Measurements from ENCODE around the gene TRIM62. TPM values are rescaled to one million over a fixed set of nuclear protein-coding genes. Genes with fewer than 3 reads are reported as not detected.
A peak's percentile ranks its signal among the peaks of the same experiment; 100 is the strongest.

TRIM62 gene
- total RNA-seq, 1 donor from 2014 or later, result 2.3 TPM

DNA sequence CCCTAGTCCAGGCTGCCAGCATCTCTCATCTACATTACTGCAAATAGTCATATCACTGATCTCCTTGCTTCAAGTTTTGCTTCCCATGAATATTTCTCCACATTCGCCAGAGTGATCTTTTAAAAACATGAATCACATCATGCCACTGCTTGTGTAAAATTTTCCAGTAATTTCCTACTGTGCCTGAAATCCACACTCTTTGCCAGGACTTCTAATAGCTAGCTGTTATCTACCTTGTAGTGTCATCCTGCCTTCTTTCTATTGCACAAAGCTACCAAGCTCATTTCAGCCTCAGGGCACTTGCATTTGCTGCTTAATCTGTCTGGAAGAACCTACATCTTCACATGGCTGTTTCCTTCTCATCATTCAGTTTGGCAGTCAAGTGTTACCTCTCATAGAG is 40.5 kb upstream of the TRIM62 start:
- no peak for DNase-seq

GRCh38 chr1:33221385-33221758 is 39.5 kb upstream of the TRIM62 start:
- no peaks in the 10 kb centered on the region for H3K36me3 ChIP-seq
- H3K4me1 ChIP-seq, result peaks cover 22% of the 10 kb centered on the region
- H3K9me3 ChIP-seq (replicated peaks), result peaks cover 17% of the 10 kb centered on the region
- DNase-seq, result no peak
- intact Hi-C loops (cut with micrococcal nuclease), result loop anchor here (10.0 kb wide), 1 partner anchor 53 kb away; no protein-coding TSS in a partner anchor
- H3K4me3 ChIP-seq, result no peak overlapping the region
- no peak for TF ChIP-seq CTCF (IDR thresholded peaks at IDR 0.05; ENCODE audit: borderline replicate concordance)
- no peaks in the 10 kb centered on the region for H3K27me3 ChIP-seq (ENCODE audit: low read depth)
- H3K27ac ChIP-seq (replicated peaks), result no peak overlapping the region

More for the DNA sequence above, 40.5 kb upstream of the TRIM62 start:
- Histone ChIP-seq H3K4me3 (no peak overlapping the region), H3K27me3 (ENCODE audit: low read depth) (no peaks in the 10 kb centered on the region), H3K36me3 (no peaks in the 10 kb centered on the region), H3K27ac (replicated peaks) (no peak overlapping the region), H3K9me3 (replicated peaks) (peaks cover 17% of the 10 kb centered on the region), H3K4me1 (peaks cover 22% of the 10 kb centered on the region)
- intact Hi-C loops (cut with micrococcal nuclease), result loop anchor here (10.0 kb wide), 1 partner anchor 52 kb away; no protein-coding TSS in a partner anchor
- TF ChIP-seq CTCF (IDR thresholded peaks at IDR 0.05; ENCODE audit: borderline replicate concordance), result no peak

- DNase-seq, result no peak
- Histone ChIP-seq H3K27me3 (ENCODE audit: low read depth) (no peaks in the 10 kb centered on the region), H3K36me3 (no peaks in the 10 kb centered on the region), H3K4me3 (no peak overlapping the region), H3K9me3 (replicated peaks) (peaks cover 17% of the 10 kb centered on the region), H3K4me1 (peaks cover 22% of the 10 kb centered on the region), H3K27ac (replicated peaks) (no peak overlapping the region)
- no peak for TF ChIP-seq CTCF (IDR thresholded peaks at IDR 0.05; ENCODE audit: borderline replicate concordance)
- intact Hi-C loops (cut with micrococcal nuclease), result loop anchor here (10.0 kb wide), 1 partner anchor 54 kb away; no protein-coding TSS in a partner anchor
Observed at GRCh38 chr1:33220676-33221384, 39.0 kb upstream of the TRIM62 start.

DNA sequence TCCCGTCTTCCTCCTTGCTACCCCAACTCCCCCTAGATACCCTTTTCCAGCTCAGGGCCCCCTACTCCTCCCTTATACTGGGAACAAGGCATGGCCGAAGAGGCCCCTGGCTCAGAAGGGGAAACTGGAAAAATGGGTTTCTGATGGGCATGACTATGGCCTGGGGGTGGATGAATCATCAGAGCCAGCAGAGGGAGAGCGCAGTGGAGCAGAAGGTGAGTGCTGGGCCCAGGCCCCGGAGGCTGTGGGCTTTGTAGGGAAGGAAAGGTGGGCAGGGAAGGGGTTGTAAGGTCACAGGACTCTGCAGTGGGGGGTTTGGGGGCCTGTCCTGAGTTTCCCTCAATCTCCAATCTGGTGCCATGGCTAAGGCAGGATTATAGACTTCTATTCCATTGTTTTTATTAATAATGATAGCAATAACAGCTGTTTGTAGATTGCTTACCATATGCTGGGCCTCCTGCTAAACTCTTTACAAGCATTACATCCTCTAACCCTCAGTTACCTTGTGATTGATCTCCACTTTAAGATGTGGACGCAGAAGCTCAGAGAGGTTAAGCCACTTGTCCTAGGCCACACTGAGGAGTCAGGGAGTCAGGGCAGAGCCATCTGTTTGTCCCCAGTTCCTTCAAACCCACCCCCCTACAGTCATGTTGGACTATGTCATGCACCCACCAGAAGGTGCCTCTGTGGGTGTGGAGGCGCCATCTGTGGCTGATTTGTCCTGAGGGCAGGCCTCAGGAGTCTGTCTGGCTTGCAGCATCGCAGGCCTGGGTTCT is 38.2 kb upstream of the TRIM62 start:
- no peak for DNase-seq
- Histone ChIP-seq H3K9me3 (replicated peaks) (peaks cover 17% of the 10 kb centered on the region), H3K36me3 (no peaks in the 10 kb centered on the region), H3K4me1 (peaks cover 22% of the 10 kb centered on the region), H3K4me3 (no peak overlapping the region), H3K27ac (replicated peaks) (peak overlapping the region; percentile 5), H3K27me3 (ENCODE audit: low read depth) (no peaks in the 10 kb centered on the region)
- peak; percentile 11 for TF ChIP-seq CTCF (IDR thresholded peaks at IDR 0.05; ENCODE audit: borderline replicate concordance)
- intact Hi-C loops (cut with micrococcal nuclease), result loop anchor here (10.0 kb wide), 1 partner anchor 55 kb away; no protein-coding TSS in a partner anchor

DNA sequence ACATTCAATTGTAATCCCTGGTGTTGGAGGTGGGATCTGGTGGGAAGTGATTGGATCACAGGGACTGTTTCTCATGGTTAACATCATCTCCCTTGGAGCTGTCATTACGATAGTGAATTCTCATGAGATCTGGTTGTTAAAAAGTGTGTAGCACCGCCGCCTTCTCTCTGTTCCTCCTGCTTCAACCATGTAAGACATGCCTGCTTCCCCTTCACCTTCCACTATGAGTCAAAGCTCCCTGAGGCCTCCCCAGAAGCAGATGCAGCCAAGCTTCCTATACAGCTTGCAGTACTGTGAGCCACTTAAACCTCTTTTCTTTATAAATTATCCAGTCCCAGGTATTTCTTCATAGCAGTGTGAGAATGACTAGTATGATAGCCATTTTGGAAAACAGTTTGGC is 30.1 kb upstream of the TRIM62 start:
- no peak overlapping the region for H3K27ac ChIP-seq (replicated peaks)
- no peak for TF ChIP-seq CTCF (IDR thresholded peaks at IDR 0.05; ENCODE audit: borderline replicate concordance)
- no peaks in the 10 kb centered on the region for H3K4me1 ChIP-seq
- H3K27me3 ChIP-seq (ENCODE audit: low read depth), result peaks cover 11% of the 10 kb centered on the region
- no peaks in the 10 kb centered on the region for H3K9me3 ChIP-seq (replicated peaks)
- H3K36me3 ChIP-seq, result no peaks in the 10 kb centered on the region
- no peak for DNase-seq
- intact Hi-C loops (cut with micrococcal nuclease), result no loop called here
- no peak overlapping the region for H3K4me3 ChIP-seq
